Stomach (tissue), 9 donors: ENCODE measurements around the gene AKAP9. TPM values are rescaled to one million over a fixed set of nuclear protein-coding genes. Genes with fewer than 3 reads are reported as not detected.
"Not testable (repeated sequence)": the region's sequence is repeated elsewhere in the genome, so short reads cannot be mapped to it uniquely, and the experiment has no call there.

Experiments used
- DNase-seq, 2 donors: peaks; one replicate each; pipeline versions ENCODE4 v3.0.0 to v3.0.0-alpha.2; 2013 to 2019
- H3K27ac ChIP-seq, 5 donors: fragments of 200-600 bp in 4 of 5; sonication (generic) in 4 of 5; one replicate each; pipeline ENCODE4 v1.5.1; 2013 to 2019; ENCODE audit warnings: mild to moderate bottlenecking in 1 of 5, moderate library complexity in 1 of 5
- H3K27me3 ChIP-seq, 3 donors: fragments of 200-600 bp; sonication (generic); one replicate each; pipeline ENCODE4 v1.5.1; 2017 to 2019; ENCODE audit warnings: mixed run types in 1 of 3
- H3K36me3 ChIP-seq, 4 donors: fragments of 200-600 bp; sonication (generic); 1 replicate in 3 of 4; 2 replicates in 1 of 4; pipeline ENCODE4 v1.5.1; 2016 to 2019
- H3K4me1 ChIP-seq, 4 donors: fragments of 200-600 bp; sonication (generic); one replicate each; pipeline ENCODE4 v1.5.1; 2016 to 2019
- H3K4me3 ChIP-seq, 4 donors: fragments of 200-600 bp; sonication (generic) in 3 of 4; one replicate each; pipeline ENCODE4 v1.5.1; 2016 to 2019; ENCODE audit warnings: mild to moderate bottlenecking in 1 of 4
- H3K9me3 ChIP-seq, 4 donors: fragments of 200-600 bp; sonication (generic); one replicate each; pipeline ENCODE4 v1.5.1; 2016 to 2019
- CTCF ChIP-seq, 7 experiments: fragments of 450-650 bp in 4 of 7; fragments of 200-600 bp in 3 of 7; sonication (generic) in 3 of 7; IDR thresholded peaks; one replicate each; pipeline ENCODE4 v1.5.1; 2016 to 2019; ENCODE audit warnings: antibody characterized with exemption in 7 of 7, control low read depth in 2 of 7, mild to moderate bottlenecking in 1 of 7
- EP300 ChIP-seq: sonication (generic); formaldehyde crosslinking; IDR thresholded peaks from one replicate; pipeline ENCODE4 v1.6.1; 2017; ENCODE audit warnings: antibody characterized with exemption
- POLR2A ChIP-seq, 4 donors: fragments of 450-650 bp; IDR thresholded peaks; one replicate each; pipeline ENCODE4 v1.6.1; 2016; ENCODE audit warnings: antibody characterized with exemption in 4 of 4, control low read depth in 2 of 4, mild to moderate bottlenecking in 1 of 4, moderate library complexity in 1 of 4
- POLR2AphosphoS5 ChIP-seq, 3 donors: sonication (generic); formaldehyde crosslinking; IDR thresholded peaks; one replicate each; pipeline ENCODE4 v1.6.1; 2016; ENCODE audit warnings: antibody characterized with exemption in 3 of 3
- WGBS, 5 donors: extraction: QIAGEN DNeasy Blood & Tissue Kit in 3 of 5; methylation state at CpG; one replicate each; pipeline versions ENCODE4 v1.1.5 to v1.1.7; 2013 to 2018; 5-methylcytosine and 5-hydroxymethylcytosine counted together
- intact Hi-C: fragments of 100-400 bp; cut with DNase I; formaldehyde crosslinking; loops from one replicate; pipeline ENCODE4 v1.15.1; 2023; ENCODE audit warnings: low total_unique reads
- polyA plus RNA-seq, 3 donors: library from polyadenylated mRNA; stranded (reverse); fragments of 200-250 nt; gene quantifications; one replicate each; pipeline ENCODE4 v1.2.3, GENCODE V29; 2013
- total RNA-seq, 5 donors: library from RNA; depleted of rRNA; stranded (reverse); fragments of >200 nt; gene quantifications; one replicate each; pipeline versions ENCODE4 v1.1.0 to v1.2.3, GENCODE V29; 2014 to 2016
- donor health status: healthy with polysubstance abuse.
- donor health status: Bipolar disorder and iron deficiency.
- donor health status: healthy.

Gene AKAP9
- total and polyA plus RNA-seq, 8 donors = 5.7 to 149 (median 113) TPM

GRCh38 chr7:91962419-91962818 is 21.8 kb downstream of the AKAP9 start:
- Histone ChIP-seq H3K36me3 (no peaks in the 10 kb centered on the region), H3K27ac (no peak overlapping the region), H3K4me3 (no peak overlapping the region), H3K27me3 (no peaks in the 10 kb centered on the region), H3K4me1 (peaks cover 0 to 17% (median 7%) of the 10 kb centered on the region in 4 donors), H3K9me3 (no peaks in the 10 kb centered on the region)
- no peak for DNase-seq
- intact Hi-C loops = no loop called here
- TF ChIP-seq POLR2A (IDR thresholded peaks at IDR 0.05) = no peak
- no peak for TF ChIP-seq CTCF (IDR thresholded peaks at IDR 0.05)
- no peak for TF ChIP-seq POLR2AphosphoS5 (IDR thresholded peaks at IDR 0.05)
- no peak for TF ChIP-seq EP300
- 81 to 94% (median 86%) methylated on average over 3 of the region's 3 CpGs for whole genome bisulfite sequencing, 5 donors

- intact Hi-C loops, DNase-seq, H3K4me3 ChIP-seq, H3K27ac ChIP-seq, H3K36me3 ChIP-seq, H3K9me3 ChIP-seq, H3K27me3 ChIP-seq: not testable (repeated sequence)
- peaks cover 0 to 11% (median 3%) of the 10 kb centered on the region in 4 donors for H3K4me1 ChIP-seq
- WGBS, 5 donors = 98 to 100% (median 98%) methylated on average over 2 of the region's 2 CpGs
Observed at GRCh38 chr7:91967513-91967912, 26.9 kb downstream of the AKAP9 start.

- Histone ChIP-seq H3K27ac (no peak overlapping the region), H3K4me1 (peaks cover 0 to 12% (median 4%) of the 10 kb centered on the region in 4 donors), H3K4me3 (no peak overlapping the region), H3K36me3 (peaks cover 0 to 35% (median 34%) of the 10 kb centered on the region in 4 donors), H3K27me3 (no peaks in the 10 kb centered on the region), H3K9me3 (no peaks in the 10 kb centered on the region)
- intact Hi-C loops = no loop called here
- DNase-seq = no peak
- 86 to 89% (median 88%) methylated on average over 5 of the region's 5 CpGs for WGBS, 5 donors
- TF ChIP-seq EP300 = no peak
- TF ChIP-seq POLR2A (IDR thresholded peaks at IDR 0.05) = no peak
- no peak for TF ChIP-seq CTCF (IDR thresholded peaks at IDR 0.05)
- no peak for TF ChIP-seq POLR2AphosphoS5 (IDR thresholded peaks at IDR 0.05)
Observed at GRCh38 chr7:91973639-91974038, 33.0 kb downstream of the AKAP9 start.

- H3K27me3 ChIP-seq = no peaks in the 10 kb centered on the region
- TF ChIP-seq POLR2A (IDR thresholded peaks at IDR 0.05) (no peak), EP300 (no peak), POLR2AphosphoS5 (IDR thresholded peaks at IDR 0.05) (no peak)
- DNase-seq = no peak
- peaks cover 0 to 12% (median 4%) of the 10 kb centered on the region in 4 donors for H3K4me1 ChIP-seq
- no peak overlapping the region for H3K27ac ChIP-seq
- no peak overlapping the region for H3K4me3 ChIP-seq
- H3K9me3 ChIP-seq = no peaks in the 10 kb centered on the region
- H3K36me3 ChIP-seq = peaks cover 0 to 39% (median 36%) of the 10 kb centered on the region in 4 donors
- intact Hi-C loops = no loop called here
Observed at GRCh38 chr7:91974066-91974465, 33.4 kb downstream of the AKAP9 start.

GRCh38 chr7:91976743-91977142 is 36.1 kb downstream of the AKAP9 start:
- H3K27me3 ChIP-seq = no peaks in the 10 kb centered on the region
- peaks cover 0 to 55% (median 44%) of the 10 kb centered on the region in 4 donors for H3K36me3 ChIP-seq
- intact Hi-C loops = no loop called here
- H3K27ac ChIP-seq = no peak overlapping the region
- DNase-seq = no peak
- H3K4me3 ChIP-seq = no peak overlapping the region
- no peaks in the 10 kb centered on the region for H3K9me3 ChIP-seq
- 96 to 100% (median 97%) methylated on average over 4 of the region's 4 CpGs for WGBS, 5 donors
- peaks cover 0 to 12% (median 4%) of the 10 kb centered on the region in 4 donors for H3K4me1 ChIP-seq
- no peak for TF ChIP-seq POLR2AphosphoS5 (IDR thresholded peaks at IDR 0.05)
- no peak for TF ChIP-seq POLR2A (IDR thresholded peaks at IDR 0.05)
- TF ChIP-seq EP300 = no peak
- TF ChIP-seq CTCF (IDR thresholded peaks at IDR 0.05) = no peak
